K562 (cell line): ENCODE results near the gene BNIP1. TPM values are rescaled to one million over a fixed set of nuclear protein-coding genes. Genes with fewer than 3 reads are reported as not detected.

ENCODE experiments used
- ATAC-seq: fragments of 200-7000 bp; cut with Tn5 transposase; 3 replicates; pipeline ENCODE4 v1.9.1; 2020; ENCODE audit warnings: moderate library complexity
- BruUV-seq: library from RNA; stranded (reverse); fragments of 400-500 nt; replicated peaks from 2 replicates; lab custom pipeline; 2021; lab: Mats Ljungman, UMichigan
- CTCF ChIA-PET: fragments of 300-600 bp; formaldehyde crosslinking; extraction: SDS; loops from one replicate; lab custom pipeline; 2021; ENCODE audit warnings: low intra/inter-chr PET ratio; lab: Yijun Ruan, JAX
- POLR2A ChIA-PET: fragments of 300-600, 350-650 bp; sonication (Branson Sonifier 250); formaldehyde crosslinking; extraction: SDS; loops from one replicate; lab custom pipeline; 2021; ENCODE audit warnings: antibody characterized with exemption, inconsistent platforms; lab: Yijun Ruan, JAX
- DNase-seq, 4 experiments: peaks; one replicate each; pipeline versions ENCODE4 v3.0.0 to v3.0.0-alpha.2; 2011 to 2018; ENCODE audit warnings: low spot score in 3 of 4, mixed read lengths in 3 of 4; ENCODE audit errors: extremely low read depth in 1 of 4
- FAIRE-seq: peaks from 2 replicates; lab custom pipeline; 2011; peaks lifted over from hg19 to GRCh38; lab: Jason Lieb, UNC
- H2AFZ ChIP-seq: 2 replicates; pipeline ENCODE4 v1.6.0; 2011; ENCODE audit warnings: low read depth, low read length, control low read depth, inconsistent platforms
- H3K27ac ChIP-seq: fragments of 200-600 bp; 3 replicates; pipeline ENCODE4 v1.8.0; 2011; ENCODE audit warnings: low read depth, mild to moderate bottlenecking, control low read depth, inconsistent platforms, low read length, moderate library complexity, mixed read lengths; ENCODE audit errors: extremely low read depth
- H3K27me3 ChIP-seq, 2 experiments: fragments of 300-600 bp in 1 of 2; 2 replicates in 1 of 2; 3 replicates in 1 of 2; pipeline versions ENCODE4 v1.6.0 to v1.8.0; 2011; ENCODE audit warnings: inconsistent platforms in 2 of 2, low read length in 2 of 2, mild to moderate bottlenecking in 1 of 2, mixed read lengths in 1 of 2, moderate library complexity in 1 of 2; ENCODE audit not compliant: control insufficient read depth in 2 of 2, insufficient read depth in 2 of 2
- H3K36me3 ChIP-seq: fragments of 300-600 bp; 3 replicates; pipeline ENCODE4 v1.8.0; 2011; ENCODE audit warnings: mild to moderate bottlenecking, low read length, inconsistent platforms; ENCODE audit not compliant: control insufficient read depth, insufficient read depth
- H3K4me1 ChIP-seq, 2 experiments: fragments of 200-600 bp in 1 of 2; replicated peaks in 1 of 2; 2 replicates in 1 of 2; 3 replicates in 1 of 2; pipeline versions ENCODE4 v1.5.1 to v1.8.0; 2011; ENCODE audit warnings: inconsistent platforms in 2 of 2, low read length in 2 of 2, mild to moderate bottlenecking in 1 of 2, mixed read lengths in 1 of 2, moderate library complexity in 1 of 2; ENCODE audit not compliant: control insufficient read depth in 2 of 2, insufficient read depth in 2 of 2
- H3K4me2 ChIP-seq: 2 replicates; pipeline ENCODE4 v1.6.1; 2011; ENCODE audit warnings: low read length, control low read depth, inconsistent platforms, mixed read lengths; ENCODE audit not compliant: insufficient read depth
- H3K4me3 ChIP-seq: fragments of 200-600 bp; sonication (generic), shearing (Covaris generic); 2 replicates; pipeline ENCODE4 v1.5.1; 2016; ENCODE audit warnings: control low read depth, inconsistent platforms
- H3K79me2 ChIP-seq: fragments of 200-600 bp; 3 replicates; pipeline ENCODE4 v1.8.0; 2011; ENCODE audit warnings: low read length, inconsistent platforms; ENCODE audit not compliant: control insufficient read depth, insufficient read depth
- H3K9ac ChIP-seq, 2 experiments: 2 replicates each; pipeline versions ENCODE4 v1.6.0 to v1.6.1; 2011; ENCODE audit warnings: low read depth in 2 of 2, low read length in 2 of 2, control low read depth in 1 of 2, inconsistent platforms in 1 of 2, mild to moderate bottlenecking in 1 of 2, mixed read lengths in 1 of 2; ENCODE audit not compliant: insufficient read depth in 1 of 2
- H3K9me1 ChIP-seq: one replicate; pipeline ENCODE4 v1.6.0; 2011; ENCODE audit warnings: inconsistent platforms, mild to moderate bottlenecking, low read length, moderate library complexity; ENCODE audit not compliant: control insufficient read depth, insufficient read depth
- H3K9me3 ChIP-seq: replicated peaks from 2 replicates; pipeline ENCODE4 v1.5.1; 2011; ENCODE audit warnings: low read depth, low read length, inconsistent platforms; ENCODE audit not compliant: control insufficient read depth, insufficient read depth
- H4K20me1 ChIP-seq: replicated peaks from 2 replicates; pipeline ENCODE4 v1.6.1; 2011; ENCODE audit warnings: low read length, inconsistent platforms, mixed read lengths; ENCODE audit not compliant: control insufficient read depth, insufficient read depth
- ETS1 ChIP-seq: conservative IDR thresholded peaks from 2 replicates; pipeline ENCODE4 v1.6.1; 2011; ENCODE audit warnings: low read depth, mild to moderate bottlenecking, low read length; ENCODE audit not compliant: control insufficient read depth
- HSF4 ChIP-seq: fragments of 250-450 bp; sonication (Bioruptor Pico); IDR thresholded peaks from 2 replicates; pipeline ENCODE4 v2.1.2; 2022; ENCODE audit warnings: mild to moderate bottlenecking, moderate library complexity, borderline replicate concordance
- POLR2A ChIP-seq: fragments of 450-650 bp; conservative IDR thresholded peaks from 2 replicates; pipeline ENCODE4 v1.6.1; 2016
- SIN3A ChIP-seq, 2 experiments: fragments of 150-350 bp in 1 of 2; IDR thresholded peaks; 2 replicates each; pipeline ENCODE4 v1.6.1; 2011 to 2016; ENCODE audit warnings: borderline replicate concordance in 2 of 2, low read depth in 2 of 2, low read length in 2 of 2, mild to moderate bottlenecking in 2 of 2, moderate library complexity in 2 of 2; ENCODE audit not compliant: control insufficient read depth in 1 of 2
- U2AF2 ChIP-seq: fragments of 200-400 bp; formaldehyde crosslinking; optimal IDR thresholded peaks from 2 replicates; pipeline ENCODE3; 2017; ENCODE audit warnings: low read depth, mild to moderate bottlenecking, low read length
- USF1 ChIP-seq: sonication (generic); formaldehyde crosslinking; IDR thresholded peaks from 2 replicates; pipeline ENCODE4 v1.9.0; 2022; ENCODE audit warnings: mild to moderate bottlenecking, missing genetic modification reagents
- ZNF444 ChIP-seq: fragments of 250-450 bp; sonication (Bioruptor Pico); IDR thresholded peaks from 2 replicates; pipeline ENCODE4 v1.4.0; 2020; ENCODE audit warnings: mild to moderate bottlenecking, moderate library complexity
- WGBS: fragments of 100-300 bp; shearing (Covaris generic); methylation state at CpG from one replicate; pipeline ENCODE4 v1.1.6; 2016; ENCODE audit warnings: low coverage, mixed read lengths; ENCODE audit not compliant: insufficient coverage; ENCODE audit errors: missing lambda C conversion rate; 5-methylcytosine and 5-hydroxymethylcytosine counted together
- in situ Hi-C: fragments of 300-500 bp; cut with MboI; formaldehyde crosslinking; loops from 4 replicates; pipeline ENCODE4 v1.15.0; 2018; ENCODE audit warnings: inconsistent platforms, mixed read lengths
- intact Hi-C: fragments of 100-400 bp; cut with micrococcal nuclease; formaldehyde crosslinking; loops from 2 replicates; pipeline ENCODE4 v1.14.2; 2022
- polyA plus RNA-seq, 8 experiments: library from polyadenylated mRNA; depleted of rRNA in 4 of 8; stranded (reverse) in 5 of 8; unstranded in 3 of 8; fragments of >200 nt; fragmentation: Nextera tagmentation in 2 of 8; fragmentation: Illumina TruSeq in 1 of 8; extraction: Ambion mirVana in 2 of 8; extraction: Trizol in 1 of 8; gene quantifications; 2 replicates each; pipeline versions ENCODE4 v1.2.1 to v1.2.3, GENCODE V29; 2011 to 2014; ENCODE audit warnings: inconsistent platforms in 1 of 8, missing spikeins in 1 of 8
- total RNA-seq, 7 experiments: library from RNA; depleted of rRNA in 6 of 7; stranded (reverse); fragments of >200 nt in 6 of 7; fragmentation: Illumina TruSeq in 2 of 7; extraction: Trizol in 2 of 7; gene quantifications; 2 replicates each; pipeline versions ENCODE4 v1.2.1 to v1.2.3, GENCODE V29; 2011 to 2021; ENCODE audit warnings: low replicate concordance in 1 of 7

The BNIP1 gene
- total and polyA plus RNA-seq, 9 of the 15 experiments (the other 6 are each of a cell fraction or from before 2014, with no cell fraction given) = 18.8 to 65.0 (median 26.2) TPM

GRCh38 chr5:173175523-173175922 lies 31.2 kb downstream of the BNIP1 start:
- Histone ChIP-seq H4K20me1 (no peaks in the 10 kb centered on the region), H3K9me1 (no peaks in the 10 kb centered on the region), H3K4me2 (no peak overlapping the region), H3K9ac (no peak overlapping the region), H2AFZ (no peak overlapping the region), H3K36me3 (no peaks in the 10 kb centered on the region), H3K79me2 (no peaks in the 10 kb centered on the region), H3K9me3 (no peaks in the 10 kb centered on the region), H3K27me3 (peaks cover 29 to 49% of the 10 kb centered on the region in 2 experiments), H3K27ac (no peak overlapping the region), H3K4me3 (no peak overlapping the region), H3K4me1 (no peaks in the 10 kb centered on the region)
- in situ Hi-C loops = no loop called here
- 27% methylated on average over 4 of the region's 4 CpGs for WGBS
- TF ChIP-seq HSF4 (no peak), USF1 (CRISPR knock-in tag) (no peak), SIN3A (IDR thresholded peaks at IDR 0.05; ENCODE audit: borderline replicate concordance in 2 of 2, control insufficient read depth in 1 of 2, low read depth in 2 of 2, low read length in 2 of 2) (no peak), ZNF444 (CRISPR knock-in tag) (no peak), ETS1 (no peak), U2AF2 (no peak), POLR2A (no peak)
- FAIRE-seq = no peak
- no peak for ATAC-seq
- intact Hi-C loops = no loop called here
- no TSS peak for BruUV-seq
- CTCF ChIA-PET = no interaction called here
- POLR2A ChIA-PET = no interaction called here
- DNase-seq = no peak
